Occipital lobe (tissue), 3 donors: Measurements from ENCODE around the gene SLC45A3. TPM values are rescaled to one million over a fixed set of nuclear protein-coding genes. Genes with fewer than 3 reads are reported as not detected.

ENCODE experiments used
- DNase-seq: peaks from one replicate; lab custom pipeline; 2025; lab: John Stamatoyannopoulos, UW
- small RNA-seq: library from RNA; depleted of rRNA; stranded (forward); fragments of <200 nt; gene quantifications from one replicate; pipeline ENCODE3, GENCODE V24; 2014
- total RNA-seq: library from RNA; depleted of rRNA; stranded (reverse); fragments of >200 nt; gene quantifications from one replicate; pipeline ENCODE4 v1.2.3, GENCODE V29; 2014

SLC45A3 gene
- total RNA-seq, 1 donor from 2014 or later, result 4.4 TPM

- no peak for DNase-seq
These were observed 69.3 kb downstream of the SLC45A3 start for GRCh38 chr1:205610901-205611466.

- no peak for DNase-seq
These were observed 70.3 kb downstream of the SLC45A3 start for GRCh38 chr1:205610036-205610435.

Small RNA genes lying within 50 kb of the gene (small RNA-seq; reads per million reads assigned to genes)
- gene RF00017, result not detected

Other genes with a start within 250 kb of the SLC45A3 start
- gene BLACAT1, start 224.5 kb downstream of the SLC45A3 start, total RNA-seq, result 0.94 TPM
- 0.16 TPM for gene CDK18, start 175.8 kb downstream of the SLC45A3 start, total RNA-seq
- 13.3 TPM for gene ELK4, start 48.5 kb downstream of the SLC45A3 start, total RNA-seq
- 257 TPM for gene NUCKS1, start 69.7 kb upstream of the SLC45A3 start, total RNA-seq
- gene RAB29, start 95.0 kb upstream of the SLC45A3 start, total RNA-seq, result 11.7 TPM
- gene SLC41A1, start 132.7 kb upstream of the SLC45A3 start, total RNA-seq, result 11.2 TPM
- gene PM20D1, start 169.6 kb upstream of the SLC45A3 start, total RNA-seq, result not detected